SK-N-SH treated with all-trans-retinoic acid at 6 μM for 48 hours (cell line): ENCODE measurements around the gene PEX16.

ENCODE experiments used
- CSRNP3 ChIP-seq: fragments of 250-450 bp; sonication (Bioruptor Pico); IDR thresholded peaks from 2 replicates; pipeline ENCODE4 v1.5.1; 2021; ENCODE audit warnings: mild to moderate bottlenecking, moderate library complexity
- PATZ1 ChIP-seq: fragments of 250-450 bp; sonication (Bioruptor Pico); IDR thresholded peaks from 2 replicates; pipeline ENCODE4 v1.8.0; 2020; ENCODE audit warnings: mild to moderate bottlenecking, moderate library complexity, borderline replicate concordance
- RARB ChIP-seq: fragments of 250-450 bp; sonication (Bioruptor Pico); IDR thresholded peaks from 2 replicates; pipeline ENCODE4 v1.8.0; 2021; ENCODE audit warnings: mild to moderate bottlenecking, moderate library complexity
- TCF4 ChIP-seq: fragments of 250-450 bp; sonication (Bioruptor Pico); IDR thresholded peaks from 2 replicates; pipeline ENCODE4 v1.8.0; 2021; ENCODE audit warnings: mild to moderate bottlenecking, moderate library complexity, borderline replicate concordance

- no peak for TF ChIP-seq PATZ1 (CRISPR knock-in tag)
- TF ChIP-seq RARB (CRISPR knock-in tag), result no peak
- TF ChIP-seq CSRNP3 (CRISPR knock-in tag), result no peak
- no peak for TF ChIP-seq TCF4
Observed at GRCh38 chr11:45895553-45896259, 22.0 kb downstream of the PEX16 start.
